IMR-90 (cell line): ENCODE results near the gene DGKB.

Experiments
- CTCF ChIP-seq: conservative IDR thresholded peaks from 2 replicates; pipeline ENCODE4 v1.5.1; 2012; ENCODE audit warnings: mild to moderate bottlenecking, low read depth, low read length, improper control_type of control experiment
- POLR2A ChIP-seq: IDR thresholded peaks from 2 replicates; pipeline ENCODE4 v1.6.1; 2012; ENCODE audit warnings: mild to moderate bottlenecking, low read depth, low read length

- TF ChIP-seq POLR2A: no peak
- TF ChIP-seq CTCF: no peak
Measured at GRCh38 chr7:14639801-14640200, 262.8 kb downstream of the DGKB start.
